Central memory CD4-positive, alpha-beta T cell (primary cell): ENCODE data around the gene TBC1D22A.
"Not testable (repeated sequence)": the region's sequence is repeated elsewhere in the genome, so short reads cannot be mapped to it uniquely, and the experiment has no call there.

Experiments
- DNase-seq: peaks from one replicate; pipeline ENCODE4 v3.0.0; 2022

Gene TBC1D22A

DNA sequence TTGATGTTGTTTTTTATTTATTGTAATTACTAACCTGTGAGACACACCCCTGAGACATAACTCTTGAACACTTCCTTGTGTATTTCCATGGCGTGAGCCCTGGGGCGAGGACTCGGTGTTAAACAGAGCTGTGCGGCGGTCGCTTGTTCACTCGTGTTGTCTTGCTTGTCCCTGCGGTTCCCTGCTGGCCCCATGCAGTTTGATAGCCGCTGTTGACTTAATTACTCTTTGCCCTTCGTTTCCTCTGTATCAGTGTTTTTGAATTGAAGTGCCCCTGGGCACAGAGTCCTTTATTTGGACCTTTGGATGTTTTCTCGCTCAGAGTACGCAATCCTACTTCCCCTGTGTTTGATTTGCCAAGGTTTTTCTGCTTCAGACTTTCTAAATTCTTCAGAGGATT is 52.7 kb downstream of the TBC1D22A start:
- no peak for DNase-seq

DNA sequence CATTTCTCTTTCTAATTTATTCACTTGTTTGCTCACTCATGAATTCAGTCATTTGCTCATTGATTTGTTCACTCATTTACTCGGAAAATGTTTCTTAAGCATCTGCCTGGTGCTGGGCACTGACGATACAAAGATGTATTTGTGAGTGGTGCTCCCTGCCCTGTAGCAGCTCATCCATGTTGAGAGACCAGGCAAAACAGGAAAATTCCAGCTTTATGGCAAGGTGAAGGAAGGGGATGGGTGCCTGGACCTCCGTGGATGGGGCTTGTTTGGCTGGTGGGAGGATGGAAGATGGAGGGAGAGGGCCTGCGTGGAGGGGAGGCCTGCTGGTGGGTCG is 53.1 kb downstream of the TBC1D22A start:
- DNase-seq: no peak

DNA sequence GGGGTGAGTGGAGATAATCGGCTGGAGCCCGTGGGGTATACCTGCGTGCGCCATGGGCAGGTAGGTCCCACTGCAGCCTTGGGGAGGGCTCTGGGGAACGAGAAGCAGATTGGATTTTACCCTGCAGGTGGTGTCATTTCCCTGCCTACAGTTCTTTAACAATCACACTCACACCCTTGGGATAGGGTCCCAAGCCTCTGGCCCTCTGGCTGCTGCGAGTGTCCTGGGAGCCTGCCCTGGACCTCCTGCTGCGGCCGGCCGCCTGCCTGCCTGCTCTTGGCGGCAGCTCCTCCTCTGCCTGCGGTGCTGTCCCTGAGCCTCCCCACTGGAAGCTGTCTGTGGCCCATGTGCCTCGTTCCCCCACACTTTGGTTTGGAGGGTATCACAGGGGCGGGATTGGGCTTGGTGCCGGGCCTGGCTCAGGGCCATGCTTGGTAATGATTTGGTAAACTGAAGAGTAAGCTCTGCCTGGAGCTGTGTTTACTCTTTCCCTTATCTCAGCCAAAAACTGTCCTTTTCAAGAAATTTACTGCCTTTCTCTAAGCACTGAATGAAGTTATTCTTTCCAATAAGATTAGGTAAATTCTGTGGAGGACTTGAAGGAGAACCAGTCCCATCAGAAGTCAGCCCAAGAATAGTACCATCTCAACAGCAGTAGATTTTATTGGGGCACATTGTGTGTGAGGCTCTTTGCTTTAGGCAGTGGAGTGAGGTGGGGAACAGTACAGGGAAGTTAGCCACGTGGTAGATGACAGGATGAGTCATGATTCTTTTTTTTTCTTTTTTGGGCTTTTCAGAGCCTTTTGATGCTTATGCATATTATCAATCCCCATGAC is 53.7 kb downstream of the TBC1D22A start:
- no peak for DNase-seq

DNA sequence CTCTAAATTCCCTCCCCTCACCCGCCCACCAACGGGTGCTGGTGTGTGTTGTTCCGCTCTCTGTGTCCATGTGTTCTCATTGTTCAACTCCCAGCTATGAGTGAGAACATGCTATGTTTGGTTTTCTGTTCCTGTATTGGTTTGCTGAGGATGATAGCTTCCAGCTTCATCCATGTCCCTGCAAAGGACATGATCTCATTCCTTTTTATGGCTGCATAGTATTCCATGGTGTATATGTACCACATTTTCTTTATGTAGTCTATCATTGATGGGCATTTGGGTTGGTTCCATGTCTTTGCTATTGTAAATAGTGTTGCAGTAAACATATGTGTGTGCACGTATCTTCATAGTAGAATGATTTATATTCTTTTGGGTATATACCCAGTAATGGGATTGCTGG is 54.9 kb downstream of the TBC1D22A start:
- not testable (repeated sequence) for DNase-seq

DNA sequence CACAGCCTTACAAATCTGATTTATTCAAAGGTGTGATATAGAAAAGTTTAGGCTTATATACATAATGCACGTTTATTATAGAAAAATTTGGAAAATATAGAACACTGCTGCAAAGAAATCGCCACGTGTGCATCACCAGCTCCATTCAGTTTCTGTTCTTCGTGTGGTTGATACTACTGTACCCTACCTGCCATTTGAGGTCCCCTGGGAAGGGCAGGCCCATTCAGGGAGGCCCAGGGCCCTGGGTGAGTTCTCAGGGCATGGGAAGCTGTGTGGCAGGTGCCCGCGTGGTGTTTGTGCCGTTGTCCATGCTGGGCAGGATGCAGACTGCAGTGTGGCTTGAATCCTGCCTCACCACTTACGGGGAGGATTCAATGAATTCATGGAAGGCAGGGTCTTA is 60.8 kb downstream of the TBC1D22A start:
- DNase-seq: no peak

DNA sequence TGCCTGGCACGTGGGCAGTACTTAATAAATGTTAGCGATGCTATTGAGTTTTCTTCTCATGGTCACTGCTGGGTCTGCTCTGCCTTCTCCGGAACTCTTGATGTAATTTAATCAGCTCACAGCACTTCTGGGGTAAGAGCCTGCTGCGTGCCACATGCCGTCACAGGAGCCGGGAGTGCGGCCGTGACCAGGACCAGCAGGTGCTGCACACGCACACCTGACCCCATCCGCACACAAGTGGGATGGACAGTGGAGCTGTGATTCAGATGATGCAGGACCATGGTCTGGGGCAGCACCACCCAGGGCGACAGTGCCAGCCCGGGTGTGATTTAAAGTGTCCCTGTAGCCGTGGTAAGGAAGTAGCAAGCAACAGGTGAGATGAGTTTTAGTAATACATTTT is 61.2 kb downstream of the TBC1D22A start:
- DNase-seq: no peak

DNA sequence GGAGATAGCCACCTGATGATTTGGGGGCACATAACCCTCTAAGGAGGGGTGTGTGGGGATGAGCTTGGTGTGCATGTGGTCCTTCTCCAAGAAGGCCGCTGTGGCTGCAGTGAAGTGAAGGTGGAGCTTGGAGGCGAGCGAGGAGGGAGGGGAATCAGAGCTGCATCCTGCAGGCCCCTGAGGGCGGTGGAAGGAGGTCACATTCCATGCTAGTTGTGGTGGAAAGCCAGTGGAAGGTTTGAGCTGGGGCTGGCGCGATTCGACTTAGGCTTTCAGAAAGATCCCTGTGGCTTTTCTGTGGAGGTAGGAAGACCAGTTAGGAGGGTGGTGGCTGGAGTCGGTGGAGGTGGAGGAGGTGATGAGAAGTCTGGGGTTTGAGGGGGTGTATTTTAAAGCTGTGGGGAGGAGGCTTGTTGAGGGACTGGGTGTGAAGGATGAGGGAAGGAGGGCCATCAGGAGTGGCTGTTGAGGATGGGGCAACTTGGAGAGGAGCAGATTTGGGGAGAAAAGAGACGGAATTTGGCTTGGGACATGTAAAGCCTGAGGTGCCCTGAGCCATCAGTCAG is 62.0 kb downstream of the TBC1D22A start:
- no peak for DNase-seq

DNA sequence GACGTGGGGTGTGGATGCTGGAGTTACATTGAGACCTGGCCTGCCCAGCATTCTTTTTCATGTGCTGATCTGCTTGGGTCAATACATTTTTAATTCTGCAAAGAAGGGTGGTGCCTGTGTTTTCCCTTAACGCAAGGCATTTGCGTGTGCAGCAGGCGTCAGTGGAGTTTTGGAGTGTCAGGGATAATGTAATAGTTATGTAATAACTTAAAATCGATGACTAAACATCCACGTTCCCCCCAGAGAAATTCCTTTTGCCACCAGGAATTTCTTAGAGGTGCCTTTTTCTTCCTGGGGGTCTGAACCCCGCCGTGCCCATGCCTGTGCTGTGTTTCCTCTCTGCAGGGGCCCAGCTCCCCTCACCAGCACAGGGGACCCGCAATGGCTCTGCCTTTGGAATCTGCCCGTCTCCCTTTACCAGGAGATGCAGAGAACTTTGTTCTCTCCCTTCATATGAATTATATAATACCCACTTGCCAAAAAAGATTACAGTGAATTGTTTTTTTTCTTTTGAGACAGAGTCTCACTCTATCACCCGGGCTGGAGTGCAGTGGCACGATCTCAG is 62.6 kb downstream of the TBC1D22A start:
- no peak for DNase-seq

DNA sequence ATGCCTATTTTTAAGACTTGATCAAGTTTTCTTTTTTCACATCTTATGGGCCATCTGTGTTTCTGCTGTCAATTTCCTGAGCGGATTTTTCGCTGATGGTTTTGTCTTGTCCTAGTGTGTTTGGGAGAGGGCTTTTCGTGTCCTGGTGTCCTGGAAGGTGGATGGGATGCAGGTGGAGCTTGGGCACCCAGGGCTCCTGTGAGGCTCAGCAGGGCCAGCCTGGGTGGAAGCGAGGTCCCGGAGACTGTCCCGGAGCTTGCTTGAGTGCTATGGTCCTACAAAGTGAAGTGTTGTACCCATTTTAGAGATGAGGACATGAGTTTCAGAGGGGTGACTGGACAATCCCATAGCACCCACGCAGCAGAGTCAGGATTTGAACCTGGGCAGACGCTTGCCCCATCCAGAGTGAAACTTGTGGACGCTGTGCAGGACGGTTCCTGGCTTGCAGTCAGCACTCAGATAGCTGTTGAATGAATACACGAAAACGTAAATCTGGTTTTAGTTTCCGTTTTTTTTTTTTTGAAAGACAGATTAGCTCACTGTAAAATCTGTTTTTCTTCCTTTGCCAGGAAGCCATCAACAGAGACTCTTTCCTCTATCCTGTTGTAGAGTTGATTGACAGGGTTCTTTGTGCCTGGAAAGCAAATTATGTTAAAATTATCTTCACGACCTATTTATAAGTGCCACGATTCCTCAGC is 64.1 kb downstream of the TBC1D22A start:
- no peak for DNase-seq

DNA sequence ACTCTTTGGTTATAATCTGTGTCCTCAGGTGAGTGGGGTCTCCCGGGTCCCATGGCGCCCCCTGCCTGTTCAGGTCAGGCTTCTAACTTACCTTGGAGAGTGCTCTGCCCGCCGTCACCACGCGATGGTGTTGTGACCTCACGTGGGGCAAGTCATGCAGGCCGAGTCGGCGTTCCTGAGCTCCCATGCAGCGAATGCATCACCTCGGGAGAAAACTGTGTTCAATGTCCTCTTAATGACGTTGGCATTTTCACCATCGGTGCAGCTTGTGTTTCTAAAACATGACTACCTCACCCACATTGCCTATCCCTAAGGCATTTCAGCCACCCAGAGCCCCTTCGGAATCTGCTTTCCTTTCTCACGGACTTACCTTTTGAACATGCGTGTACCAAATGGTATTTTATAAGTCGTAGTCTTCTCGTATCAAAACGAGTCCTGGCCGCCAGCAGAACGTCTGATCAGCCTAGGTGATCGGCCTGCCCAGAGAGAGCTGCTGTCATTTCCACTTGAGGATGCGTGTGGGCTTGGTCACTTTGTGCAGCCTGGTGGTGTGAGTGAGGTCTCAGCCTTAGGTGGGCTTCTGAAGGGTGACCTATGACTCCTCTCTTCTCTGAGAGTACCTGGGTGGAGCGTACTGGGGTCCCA is 64.8 kb downstream of the TBC1D22A start:
- no peak for DNase-seq

DNA sequence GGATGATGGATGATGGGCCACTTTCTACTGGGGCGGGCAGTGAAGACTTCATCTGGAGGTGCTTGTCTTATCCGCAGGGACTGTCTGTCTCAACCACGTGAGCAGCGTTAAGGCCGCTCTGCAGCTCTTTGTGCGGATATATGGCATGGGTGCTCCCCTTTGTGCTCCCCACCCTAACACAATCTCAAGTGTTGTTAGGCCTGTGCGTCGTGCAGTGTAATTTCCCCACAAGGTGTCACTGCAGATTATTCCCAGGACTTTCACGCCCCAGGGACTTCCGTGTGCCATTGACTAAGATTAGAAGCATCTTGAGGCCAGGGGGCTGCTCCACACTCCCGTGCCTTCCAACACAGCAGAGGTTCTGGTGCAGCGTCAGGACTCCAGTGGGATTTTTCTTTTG is 65.3 kb downstream of the TBC1D22A start:
- no peak for DNase-seq

DNA sequence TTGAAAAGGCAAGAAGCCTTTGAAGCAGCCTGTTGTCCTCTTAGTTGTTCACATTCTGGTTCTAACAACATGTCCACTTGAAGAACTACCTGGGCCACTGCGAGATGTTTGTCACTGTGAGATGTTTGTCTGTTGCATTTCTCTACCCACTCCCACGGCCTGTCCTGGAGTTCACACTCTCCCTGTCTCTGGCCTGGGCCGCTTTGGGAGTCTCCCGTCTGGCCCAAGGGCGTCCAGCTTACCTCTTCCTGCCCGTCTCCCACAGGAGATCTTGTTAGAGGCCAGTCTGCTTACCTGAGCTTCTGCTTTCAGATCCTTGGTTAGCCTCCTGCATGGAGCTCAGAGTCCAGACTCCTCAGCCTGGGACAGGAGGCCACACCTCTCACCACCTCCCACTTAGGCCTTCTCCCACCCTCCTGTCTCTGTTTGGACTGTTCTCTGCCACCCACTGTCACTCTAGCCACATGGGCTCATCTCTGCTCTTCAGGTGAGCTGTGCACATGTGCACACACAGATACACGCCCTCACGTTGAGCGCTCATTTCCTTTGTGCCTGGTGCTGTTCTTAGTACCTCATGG is 66.0 kb downstream of the TBC1D22A start:
- DNase-seq: no peak

DNA sequence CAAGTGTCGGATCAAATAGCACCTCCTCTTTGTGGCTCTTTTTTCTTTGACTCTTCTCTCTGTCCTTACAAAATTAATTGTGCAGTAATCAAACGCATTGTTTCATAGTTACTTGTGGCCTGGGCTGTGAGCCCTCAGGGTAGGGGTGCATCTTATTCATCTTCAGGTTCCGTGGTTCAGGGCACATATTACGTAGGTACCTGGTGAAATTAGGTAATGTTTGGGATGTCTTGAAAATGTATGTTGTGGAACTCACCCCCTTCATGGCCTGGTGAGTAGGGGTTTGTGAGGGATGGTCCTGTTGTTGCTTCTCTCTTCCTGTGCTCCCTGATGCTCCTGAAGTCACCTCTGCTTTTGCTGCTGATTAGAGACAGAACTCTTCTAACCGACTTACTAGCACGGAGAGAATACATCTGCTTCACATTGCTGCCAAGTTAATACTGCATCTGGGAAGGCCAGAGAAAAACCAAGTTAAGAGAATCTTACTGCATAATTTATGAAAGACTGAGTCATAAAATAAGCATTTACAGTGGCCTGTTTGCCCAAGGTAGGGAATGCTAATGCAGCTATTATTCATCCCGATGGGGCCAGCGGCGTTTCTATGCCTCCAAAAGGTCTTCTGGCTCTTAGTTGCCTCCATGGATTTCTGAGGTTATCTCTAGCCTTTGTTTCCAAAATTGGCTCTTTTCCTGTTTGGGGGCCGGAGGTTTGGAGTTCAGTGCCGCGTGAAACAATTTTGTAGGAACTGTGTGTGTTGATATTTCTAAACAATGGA is 66.9 kb downstream of the TBC1D22A start:
- DNase-seq: no peak

DNA sequence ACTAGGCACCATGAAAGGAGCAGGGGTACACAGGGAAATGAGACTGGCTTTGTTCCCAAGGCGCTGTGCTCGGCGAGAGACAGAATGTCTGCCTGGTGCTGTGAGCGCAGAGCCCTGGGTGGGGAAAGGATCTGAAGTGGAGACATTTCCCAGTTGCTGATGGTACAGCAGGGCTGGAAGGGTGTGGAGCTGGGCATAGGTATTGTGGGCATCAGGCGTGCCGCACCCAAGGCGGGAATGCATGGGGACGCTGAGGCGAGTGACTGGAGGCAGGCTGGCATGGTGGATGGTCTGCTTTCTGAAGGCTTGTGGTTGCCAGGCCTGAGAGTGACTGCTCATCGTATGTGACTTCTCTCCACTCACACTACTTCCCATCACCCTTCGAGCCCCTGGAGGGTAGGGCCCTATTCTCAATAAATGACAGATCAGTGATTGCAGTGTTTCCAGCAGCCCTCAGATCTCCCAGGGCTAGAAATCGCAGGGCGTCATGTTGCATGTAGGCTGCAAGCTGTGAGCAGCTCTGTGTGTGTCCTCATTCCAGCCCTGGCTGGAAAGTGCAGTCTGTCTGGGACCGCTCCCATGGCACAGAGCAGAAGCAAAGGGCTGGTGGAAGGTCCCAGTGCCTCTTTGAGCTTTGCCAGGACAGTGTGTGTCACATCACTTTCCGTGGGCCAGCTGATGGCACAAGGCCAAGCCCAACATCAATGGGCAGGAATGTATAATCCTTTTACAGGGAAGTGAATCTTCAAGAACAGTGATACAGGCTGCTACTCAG is 67.7 kb downstream of the TBC1D22A start:
- no peak for DNase-seq

DNA sequence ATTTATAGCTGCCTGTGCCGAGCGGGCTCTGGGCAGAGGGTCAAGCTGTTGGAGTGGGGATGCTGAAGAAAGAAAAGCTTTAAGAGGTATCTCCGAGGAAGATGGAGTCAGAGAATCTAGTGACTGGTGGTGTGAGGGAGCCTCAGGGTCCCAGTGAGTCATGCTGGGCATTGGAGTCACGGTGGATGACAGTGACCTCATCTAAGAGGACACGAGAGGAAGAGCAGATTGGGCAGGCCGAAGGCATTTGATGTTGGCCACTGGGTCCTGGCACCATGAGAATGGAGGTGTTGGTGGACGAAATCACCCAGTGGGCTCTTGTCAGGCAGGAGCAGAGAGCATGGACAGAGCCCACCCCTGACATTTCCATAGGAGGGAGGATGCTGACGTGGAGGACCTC is 68.4 kb downstream of the TBC1D22A start:
- DNase-seq: no peak

DNA sequence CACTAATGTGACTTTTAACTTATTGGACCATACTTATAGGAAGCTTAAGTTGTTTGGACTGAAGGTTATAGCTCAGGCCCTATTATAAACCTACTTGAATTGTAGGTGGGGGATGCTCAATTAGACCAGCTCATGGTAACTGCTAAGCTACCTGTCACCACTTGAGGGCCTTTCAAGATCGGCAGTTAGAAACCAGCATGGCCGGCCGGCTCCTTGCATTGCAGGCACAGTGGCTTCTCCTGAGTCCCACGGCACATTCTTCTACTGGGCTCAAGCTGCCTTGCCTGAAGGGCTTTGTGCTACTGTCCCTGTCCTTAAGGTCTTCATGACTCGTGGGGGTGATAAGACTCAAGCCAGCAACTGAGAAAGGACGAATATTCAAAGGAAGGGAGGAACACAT is 70.8 kb downstream of the TBC1D22A start:
- no peak for DNase-seq

DNA sequence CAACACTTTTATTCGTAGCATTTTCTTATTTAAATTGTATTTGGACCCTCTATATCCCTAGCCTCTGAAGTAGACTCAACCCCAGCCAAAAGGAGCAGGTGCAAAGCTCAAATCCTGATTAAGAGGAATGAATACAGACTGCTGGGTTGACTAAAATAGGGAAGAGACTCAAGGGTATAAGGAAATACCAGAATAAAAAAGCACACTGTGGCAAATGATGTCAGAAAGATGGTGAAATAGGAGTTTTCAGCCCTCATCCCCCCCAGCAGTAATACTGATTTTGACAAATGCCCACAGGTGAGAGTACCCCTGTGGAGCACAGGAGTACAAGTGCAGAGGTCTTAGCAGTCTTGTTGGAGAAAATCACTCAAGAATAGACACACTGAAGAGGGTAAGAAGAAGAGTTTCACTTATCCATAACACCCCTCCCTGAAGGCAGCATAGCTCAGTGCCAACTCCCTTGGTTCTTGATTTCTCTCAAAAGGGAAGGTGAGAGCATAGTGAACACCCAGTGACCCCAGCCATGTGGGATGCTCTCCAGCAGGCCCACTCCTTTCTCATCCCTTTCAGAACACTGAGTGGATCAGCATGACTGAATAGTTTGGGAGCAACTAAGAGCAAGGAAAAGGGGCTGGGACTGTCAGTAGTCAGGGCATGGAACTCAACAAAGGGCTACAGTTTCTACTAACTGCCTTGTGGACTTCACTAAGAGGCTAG is 71.7 kb downstream of the TBC1D22A start:
- DNase-seq: no peak

DNA sequence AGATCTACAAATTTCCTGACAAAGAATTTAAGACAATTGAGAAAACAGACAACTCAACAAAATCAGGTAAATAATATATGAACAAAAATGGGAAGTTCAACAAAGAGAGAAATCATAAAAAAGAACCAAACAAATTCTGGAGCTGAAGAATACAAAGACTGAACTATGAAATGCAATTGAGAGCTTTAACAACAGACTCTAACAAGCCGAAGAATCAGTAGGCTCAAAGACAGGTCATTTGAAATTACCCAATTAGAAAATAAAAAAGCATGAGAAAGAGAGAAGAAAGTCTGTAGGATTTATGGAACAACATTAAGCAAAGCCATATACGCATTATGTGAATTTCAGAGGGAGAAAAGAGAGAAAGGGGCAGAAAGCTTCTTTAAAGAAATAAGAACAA is 72.8 kb downstream of the TBC1D22A start:
- no peak for DNase-seq

DNA sequence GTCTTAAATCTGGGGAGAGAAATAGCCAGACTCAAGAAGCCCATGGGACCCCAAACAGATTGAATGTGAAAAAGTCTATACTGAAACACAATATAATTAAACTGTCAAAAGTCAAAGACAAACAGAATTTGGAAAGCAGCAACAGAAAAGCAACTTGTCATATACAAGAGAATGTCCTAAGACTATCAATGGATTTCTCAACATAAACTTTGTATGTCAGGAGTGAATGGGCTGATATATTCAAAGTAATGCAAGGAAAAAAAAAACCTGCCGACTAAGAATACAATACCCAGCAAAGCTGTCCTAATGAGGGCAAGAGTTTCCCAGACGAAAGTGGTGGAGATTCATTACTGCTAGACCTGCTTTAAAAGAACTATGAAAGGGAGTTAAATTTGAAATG is 73.2 kb downstream of the TBC1D22A start:
- no peak for DNase-seq

DNA sequence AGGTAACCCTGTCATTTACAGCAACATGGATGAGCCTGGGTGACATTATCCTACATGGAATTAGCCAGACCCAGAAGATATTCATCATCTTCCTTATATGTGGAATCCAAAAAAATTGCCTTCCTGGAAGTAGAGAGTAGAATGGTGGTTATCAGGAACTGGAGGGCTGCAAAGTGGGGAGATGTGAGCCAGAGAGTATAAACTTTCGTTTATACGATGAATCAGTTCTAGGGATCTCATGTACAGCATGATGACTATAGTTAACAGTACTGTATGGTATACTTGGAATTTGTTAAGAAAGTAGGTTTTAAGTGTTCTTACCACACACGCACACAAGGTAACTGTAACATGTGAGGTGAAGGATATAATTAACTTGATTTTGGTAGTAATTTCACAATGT is 79.1 kb downstream of the TBC1D22A start:
- no peak for DNase-seq

DNA sequence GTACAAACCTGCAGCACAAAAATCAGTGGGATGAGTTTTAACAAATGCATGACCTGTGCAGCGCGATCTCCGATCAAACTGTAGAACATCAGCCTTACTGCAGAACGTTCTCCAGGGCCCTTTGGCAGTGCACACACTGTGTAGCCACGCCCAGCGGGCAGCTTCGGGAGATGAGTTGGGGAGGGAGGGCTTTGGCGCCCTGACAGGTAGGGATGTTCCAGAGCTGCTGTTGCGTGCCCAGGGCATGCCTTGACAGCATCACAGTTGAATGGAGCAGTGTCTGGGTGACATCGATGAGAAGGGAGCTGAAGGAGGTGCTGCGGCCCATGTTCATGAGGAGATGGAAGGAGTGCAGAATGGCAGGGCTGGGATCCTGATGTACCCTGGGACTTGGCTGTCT is 80.2 kb downstream of the TBC1D22A start:
- DNase-seq: no peak
